RWPE2 (cell line): ENCODE results near the gene IL1RN.

Source experiments
- ATAC-seq: fragments of 200-7000 bp; cut with Tn5 transposase; 3 replicates; pipeline ENCODE4 v1.9.1; 2021; ENCODE audit warnings: low read depth
- DNase-seq: peaks from one replicate; pipeline ENCODE4 v3.0.0-alpha.2; 2020; ENCODE audit warnings: low spot score
- H3K27ac ChIP-seq: fragments of 450-650 bp; 2 replicates; pipeline ENCODE4 v1.5.1; 2017; ENCODE audit warnings: mild to moderate bottlenecking; ENCODE audit not compliant: poor library complexity, severe bottlenecking
- H3K27me3 ChIP-seq: fragments of 250-450 bp; sonication (Bioruptor Pico); 2 replicates; pipeline ENCODE4 v1.5.1; 2021; ENCODE audit warnings: mild to moderate bottlenecking, moderate library complexity; ENCODE audit not compliant: insufficient read depth, poor library complexity, severe bottlenecking
- H3K36me3 ChIP-seq: fragments of 250-450 bp; sonication (Bioruptor Pico); 2 replicates; pipeline ENCODE4 v1.5.1; 2020; ENCODE audit warnings: low read depth, mild to moderate bottlenecking, moderate library complexity
- H3K4me1 ChIP-seq: fragments of 250-450 bp; sonication (Bioruptor Pico); 2 replicates; pipeline ENCODE4 v1.5.1; 2021; ENCODE audit warnings: mild to moderate bottlenecking, moderate library complexity; ENCODE audit not compliant: insufficient read depth, poor library complexity, severe bottlenecking
- H3K4me3 ChIP-seq: fragments of 250-450 bp; sonication (Bioruptor Pico); 2 replicates; pipeline ENCODE4 v1.5.1; 2021; ENCODE audit warnings: mild to moderate bottlenecking, moderate library complexity; ENCODE audit not compliant: severe bottlenecking
- H3K9me3 ChIP-seq: fragments of 250-450 bp; sonication (Bioruptor Pico); 2 replicates; pipeline ENCODE4 v1.5.1; 2021; ENCODE audit warnings: mild to moderate bottlenecking, moderate library complexity; ENCODE audit not compliant: severe bottlenecking
- CTCF ChIP-seq: fragments of 450-650 bp; IDR thresholded peaks from one replicate; pipeline ENCODE4 v1.5.1; 2017; ENCODE audit warnings: mild to moderate bottlenecking, moderate library complexity; ENCODE audit not compliant: poor library complexity, severe bottlenecking

Gene IL1RN

DNA sequence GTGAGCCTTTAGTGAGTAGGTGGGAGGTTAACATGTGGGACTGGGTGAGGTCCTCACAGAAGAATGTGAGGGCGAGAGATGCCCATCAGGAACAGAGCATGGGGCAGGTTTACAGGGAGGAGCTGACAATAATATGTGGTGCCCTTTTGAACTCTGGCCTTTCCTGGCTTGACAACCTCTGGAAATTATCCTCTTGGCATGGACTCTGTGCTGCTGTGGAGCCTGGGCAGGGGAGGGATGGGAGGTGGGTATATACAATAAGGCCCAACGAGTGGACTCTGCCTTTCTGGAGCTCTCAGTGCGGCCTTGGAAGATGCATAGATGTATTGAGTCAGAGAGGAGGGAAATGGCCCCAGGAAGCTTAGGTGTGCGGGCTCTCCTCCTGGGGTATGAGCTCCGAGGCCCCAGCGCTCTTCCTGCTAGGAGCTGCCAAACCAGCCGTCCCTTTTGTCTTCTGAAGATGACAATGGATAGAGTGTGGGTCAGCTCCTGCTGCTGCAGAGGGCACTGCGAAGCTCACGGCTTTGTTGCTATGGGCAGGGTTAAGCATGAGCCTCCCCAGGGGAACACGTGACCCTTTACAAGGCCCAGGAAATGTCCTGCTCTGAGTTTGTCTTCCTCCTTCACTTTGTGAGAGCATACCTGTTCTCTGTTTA, 37.7 kb downstream of the IL1RN start:
- no peaks in the 10 kb centered on the region for H3K36me3 ChIP-seq
- H3K27me3 ChIP-seq: no peaks in the 10 kb centered on the region
- no peak for TF ChIP-seq CTCF
- H3K4me1 ChIP-seq: peaks cover 9% of the 10 kb centered on the region
- ATAC-seq (no peak), DNase-seq (no peak)
- H3K9me3 ChIP-seq: no peaks in the 10 kb centered on the region
- H3K4me3 ChIP-seq: no peak overlapping the region
- H3K27ac ChIP-seq: no peak overlapping the region

GRCh38 chr2:113166187-113166645, 38.8 kb downstream of the IL1RN start:
- no peak overlapping the region for H3K27ac ChIP-seq
- H3K4me3 ChIP-seq: no peak overlapping the region
- H3K9me3 ChIP-seq: no peaks in the 10 kb centered on the region
- H3K36me3 ChIP-seq: no peaks in the 10 kb centered on the region
- H3K4me1 ChIP-seq: peaks cover 9% of the 10 kb centered on the region
- no peak for ATAC-seq
- no peak for DNase-seq
- no peaks in the 10 kb centered on the region for H3K27me3 ChIP-seq
- no peak for TF ChIP-seq CTCF

DNA sequence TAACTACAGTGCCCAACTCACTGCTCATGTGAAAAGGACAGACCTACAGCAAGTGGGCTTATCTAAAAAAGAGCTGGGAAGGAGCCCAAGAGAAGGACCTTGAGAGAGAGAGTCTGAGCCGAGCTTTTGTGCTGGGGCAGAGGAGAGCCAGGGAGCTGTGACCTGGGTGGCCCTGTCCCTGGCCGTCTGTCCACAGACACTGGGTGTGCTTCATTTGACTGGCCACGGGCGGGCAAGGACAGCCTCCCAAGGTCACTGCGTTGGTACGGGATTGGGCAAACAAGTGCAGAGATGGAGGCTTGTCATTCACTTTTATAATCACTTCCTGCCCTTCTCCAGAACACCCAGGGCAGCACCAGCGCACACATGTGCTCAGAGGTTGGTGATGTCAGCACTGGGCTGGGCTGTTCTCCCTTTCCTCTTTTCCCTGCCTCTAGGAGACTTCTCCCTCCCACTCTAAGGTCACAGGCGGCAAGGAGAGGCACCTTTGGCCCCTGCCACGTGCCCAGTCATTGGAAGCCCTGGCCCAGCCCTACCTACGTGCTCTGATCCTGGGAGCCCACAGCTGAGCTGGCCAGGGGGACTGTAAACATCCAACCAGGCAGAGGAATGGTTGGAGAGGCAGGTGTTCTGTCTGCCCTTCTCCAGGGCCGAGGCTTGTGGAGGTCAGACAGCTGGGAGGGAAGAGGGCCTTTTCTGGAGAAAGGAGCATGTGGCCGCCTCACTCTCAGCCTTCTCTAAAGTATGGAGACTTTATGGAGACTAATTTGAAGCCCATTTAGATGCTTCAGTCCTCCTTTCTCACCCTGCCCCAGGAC, 39.9 kb downstream of the IL1RN start:
- TF ChIP-seq CTCF: no peak
- H3K9me3 ChIP-seq: no peaks in the 10 kb centered on the region
- no peaks in the 10 kb centered on the region for H3K27me3 ChIP-seq
- H3K4me1 ChIP-seq: peaks cover 9% of the 10 kb centered on the region
- H3K4me3 ChIP-seq: no peak overlapping the region
- no peaks in the 10 kb centered on the region for H3K36me3 ChIP-seq
- no peak for ATAC-seq
- H3K27ac ChIP-seq: no peak overlapping the region
- no peak for DNase-seq

DNA sequence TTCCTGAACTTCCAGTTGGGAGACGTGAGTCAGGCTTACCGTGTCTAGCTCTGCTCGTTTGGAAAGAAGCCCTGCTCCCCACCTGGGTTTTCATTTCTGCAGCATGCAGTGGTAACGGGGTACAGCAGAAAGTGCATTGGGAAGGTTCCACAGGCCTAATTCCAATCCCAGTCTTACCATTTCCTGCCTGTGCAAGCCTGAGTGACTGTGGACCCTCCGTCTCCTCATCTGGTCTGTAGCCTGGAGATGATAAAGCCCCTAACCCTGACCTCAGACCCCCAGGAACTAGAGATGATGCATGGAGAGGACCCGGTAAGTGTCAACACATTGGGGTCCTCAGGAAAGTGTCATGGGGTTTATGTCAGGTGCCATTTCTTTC, 40.6 kb downstream of the IL1RN start:
- no peak for TF ChIP-seq CTCF
- Histone ChIP-seq H3K36me3 (no peaks in the 10 kb centered on the region), H3K4me1 (peaks cover 9% of the 10 kb centered on the region), H3K9me3 (no peaks in the 10 kb centered on the region), H3K27ac (no peak overlapping the region), H3K27me3 (no peaks in the 10 kb centered on the region), H3K4me3 (no peak overlapping the region)
- ATAC-seq: no peak
- no peak for DNase-seq
